Thyroid gland (tissue), 4 donors: Measurements from ENCODE around the gene RAP1GAP2. TPM values are rescaled to one million over a fixed set of nuclear protein-coding genes. Genes with fewer than 3 reads are reported as not detected.

Experiments
- DNase-seq, 2 donors: peaks; one replicate each; pipeline ENCODE4 v3.0.0-alpha.2; 2019
- H3K27ac ChIP-seq, 3 donors: fragments of 200-600 bp; sonication (generic); 1 replicate in 2 of 3; 2 replicates in 1 of 3; pipeline ENCODE4 v1.5.1; 2016 to 2019; ENCODE audit warnings: mild to moderate bottlenecking in 1 of 3, moderate library complexity in 1 of 3
- H3K27me3 ChIP-seq: fragments of 200-600 bp; sonication (generic); one replicate; pipeline ENCODE4 v1.5.1; 2019
- H3K36me3 ChIP-seq, 2 donors: fragments of 200-600 bp; sonication (generic); one replicate each; pipeline ENCODE4 v1.5.1; 2016 to 2019
- H3K4me1 ChIP-seq, 2 donors: fragments of 200-600 bp; sonication (generic); one replicate each; pipeline ENCODE4 v1.5.1; 2017 to 2019
- H3K4me3 ChIP-seq, 3 donors: fragments of 200-600 bp; sonication (generic); replicated peaks in 1 of 3; 1 replicate in 2 of 3; 2 replicates in 1 of 3; pipeline ENCODE4 v1.5.1; 2016; ENCODE audit warnings: mild to moderate bottlenecking in 1 of 3
- H3K9me3 ChIP-seq: fragments of 200-600 bp; sonication (generic); one replicate; pipeline ENCODE4 v1.5.1; 2017
- CTCF ChIP-seq, 6 experiments: fragments of 200-600 bp in 3 of 6; fragments of 450-650 bp in 3 of 6; sonication (generic) in 3 of 6; IDR thresholded peaks; one replicate each; pipeline ENCODE4 v1.5.1; 2016 to 2019; ENCODE audit warnings: antibody characterized with exemption in 6 of 6, mild to moderate bottlenecking in 2 of 6, inconsistent platforms in 1 of 6, moderate library complexity in 1 of 6
- POLR2A ChIP-seq, 2 donors: fragments of 450-650 bp; IDR thresholded peaks; one replicate each; pipeline ENCODE4 v1.6.1; 2017; ENCODE audit warnings: antibody characterized with exemption in 2 of 2, mild to moderate bottlenecking in 2 of 2, moderate library complexity in 1 of 2
- WGBS, 2 donors: methylation state at CpG; one replicate each; pipeline ENCODE4 v1.1.5; 2017; 5-methylcytosine and 5-hydroxymethylcytosine counted together
- intact Hi-C: fragments of 100-400 bp; cut with DNase I; formaldehyde crosslinking; loops from one replicate; pipeline ENCODE4 v1.15.1; 2023
- total RNA-seq, 4 donors: library from RNA; depleted of rRNA; stranded (reverse); fragments of >200 nt; gene quantifications; one replicate each; pipeline ENCODE4 v1.2.3, GENCODE V29; 2016

The RAP1GAP2 gene
- total RNA-seq, 4 donors from 2014 or later: 5.9 to 8.4 (median 6.8) TPM

GRCh38 chr17:2794111-2794803 is 2.0 kb upstream of the RAP1GAP2 start:
- no peaks in the 10 kb centered on the region for H3K27me3 ChIP-seq
- no peaks in the 10 kb centered on the region for H3K9me3 ChIP-seq
- DNase-seq: no peak
- H3K36me3 ChIP-seq: no peaks in the 10 kb centered on the region
- H3K27ac ChIP-seq: no peak overlapping the region
- WGBS, 2 donors: 74 to 80% methylated on average over 3 to 5 of the region's 6 CpGs
- TF ChIP-seq CTCF (IDR thresholded peaks at IDR 0.05) (no peak), POLR2A (IDR thresholded peaks at IDR 0.05) (no peak)
- intact Hi-C loops: no loop called here
- H3K4me3 ChIP-seq: no peak overlapping the region
- no peaks in the 10 kb centered on the region for H3K4me1 ChIP-seq

DNA sequence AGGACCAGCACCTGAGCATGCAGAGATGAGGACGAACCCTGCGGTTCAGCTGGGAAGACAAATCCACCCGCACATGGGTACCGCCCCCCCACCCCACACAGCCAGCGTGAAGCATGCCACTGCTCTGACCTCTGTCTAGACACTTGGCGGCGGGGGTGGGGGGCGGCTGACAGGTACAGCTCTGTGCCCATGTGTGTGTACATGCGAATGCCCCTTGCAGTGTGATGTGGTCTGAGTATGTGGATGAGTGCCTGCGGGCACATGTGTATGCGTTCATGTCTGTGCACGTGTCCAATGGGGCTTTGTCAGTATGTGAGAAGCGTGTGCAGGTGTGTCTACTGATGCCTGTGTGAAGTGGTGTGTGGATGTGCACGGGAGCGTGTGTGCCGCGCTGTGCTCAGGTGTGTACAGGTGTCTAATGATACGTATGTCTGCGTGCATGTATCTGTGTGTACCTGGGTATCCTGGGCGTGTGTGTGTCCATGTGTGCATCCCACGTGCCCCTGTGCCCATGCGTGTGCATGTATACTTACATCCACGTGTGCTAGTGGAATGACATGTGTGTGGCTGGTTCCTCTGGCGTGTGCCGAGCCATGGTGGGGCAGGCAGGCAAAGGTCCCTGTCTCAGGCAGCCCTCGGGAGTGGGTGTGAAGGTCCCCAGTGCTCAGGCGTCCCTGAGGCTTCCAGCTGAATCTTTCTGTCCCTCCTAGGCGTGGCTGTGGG is 636 bp upstream of the RAP1GAP2 start:
- no peaks in the 10 kb centered on the region for H3K27me3 ChIP-seq
- H3K36me3 ChIP-seq: no peaks in the 10 kb centered on the region
- H3K9me3 ChIP-seq: no peaks in the 10 kb centered on the region
- intact Hi-C loops: no loop called here
- TF ChIP-seq POLR2A (IDR thresholded peaks at IDR 0.05): no peak
- no peak for TF ChIP-seq CTCF (IDR thresholded peaks at IDR 0.05)
- H3K4me3 ChIP-seq: no peak overlapping the region
- 92 to 94% methylated on average over 15 to 21 of the region's 28 CpGs for WGBS, 2 donors
- DNase-seq: no peak
- H3K27ac ChIP-seq: no peak overlapping the region
- no peaks in the 10 kb centered on the region for H3K4me1 ChIP-seq

- no peak overlapping the region for H3K27ac ChIP-seq
- no peak overlapping the region for H3K4me3 ChIP-seq
- H3K36me3 ChIP-seq: no peaks in the 10 kb centered on the region
- DNase-seq: no peak
- intact Hi-C loops: no loop called here
- no peaks in the 10 kb centered on the region for H3K4me1 ChIP-seq
- no peaks in the 10 kb centered on the region for H3K9me3 ChIP-seq
- WGBS, 2 donors: 77 to 79% methylated on average over 15 of the region's 15 CpGs
- no peak for TF ChIP-seq POLR2A (IDR thresholded peaks at IDR 0.05)
- no peak for TF ChIP-seq CTCF (IDR thresholded peaks at IDR 0.05)
- no peaks in the 10 kb centered on the region for H3K27me3 ChIP-seq
These were observed 988 bp downstream of the RAP1GAP2 start for GRCh38 chr17:2797226-2797625.

- 77 to 78% methylated on average over 11 of the region's 11 CpGs for WGBS, 2 donors
- Histone ChIP-seq H3K36me3 (no peaks in the 10 kb centered on the region), H3K27me3 (no peaks in the 10 kb centered on the region), H3K27ac (no peak overlapping the region), H3K4me3 (no peak overlapping the region), H3K9me3 (no peaks in the 10 kb centered on the region), H3K4me1 (no peaks in the 10 kb centered on the region)
- no peak for TF ChIP-seq POLR2A (IDR thresholded peaks at IDR 0.05)
- TF ChIP-seq CTCF (IDR thresholded peaks at IDR 0.05): no peak
- intact Hi-C loops: no loop called here
- DNase-seq: no peak
These were observed 1.4 kb downstream of the RAP1GAP2 start for GRCh38 chr17:2797637-2798036.

DNA sequence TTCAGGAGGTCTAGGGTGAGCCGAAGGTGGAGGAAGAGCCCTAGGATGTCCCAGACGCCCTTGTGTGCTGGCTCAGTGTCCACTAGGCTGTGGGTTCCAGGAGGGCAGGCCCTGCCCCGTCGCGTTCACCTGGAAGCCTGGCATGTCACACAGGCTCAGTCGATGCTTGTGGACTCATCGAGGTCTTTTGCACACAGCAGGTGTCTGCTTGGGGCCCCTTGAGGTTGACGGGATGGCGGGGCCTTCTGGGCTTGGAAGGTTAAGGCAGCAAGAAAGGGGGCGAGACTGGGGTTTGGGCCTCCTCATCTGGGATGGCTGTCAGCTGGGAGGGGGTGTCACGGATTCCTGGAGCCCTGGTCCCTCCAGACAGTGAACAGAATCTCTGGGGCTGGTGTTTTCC is 1.9 kb downstream of the RAP1GAP2 start:
- H3K27me3 ChIP-seq: no peaks in the 10 kb centered on the region
- no peak for DNase-seq

More for the DNA sequence above, 1.9 kb downstream of the RAP1GAP2 start:
- intact Hi-C loops: no loop called here
- H3K9me3 ChIP-seq: no peaks in the 10 kb centered on the region
- no peaks in the 10 kb centered on the region for H3K36me3 ChIP-seq
- no peaks in the 10 kb centered on the region for H3K4me1 ChIP-seq
- no peak overlapping the region for H3K27ac ChIP-seq
- 68 to 86% methylated on average over 5 to 7 of the region's 11 CpGs for WGBS, 2 donors
- H3K4me3 ChIP-seq: no peak overlapping the region
- no peak for TF ChIP-seq CTCF (IDR thresholded peaks at IDR 0.05)
- TF ChIP-seq POLR2A (IDR thresholded peaks at IDR 0.05): no peak
